GM18909 (cell line): Measurements from ENCODE around the gene ELF5.

Experiments
- ATAC-seq: cut with Tn5 transposase; IDR thresholded peaks from one replicate; pipeline ENCODE4 v1.9.1; 2021; ENCODE audit warnings: mild to moderate bottlenecking; ENCODE audit not compliant: unreplicated experiment, poor library complexity

Gene ELF5

GRCh38 chr11:34513682-34514449, at the start of gene ELF5:
TSS of gene ELF5 (minus strand) at chr11:34513794. CDS start at chr11:34505749, 8,045 bp downstream.
- no peak for ATAC-seq

- no peak for ATAC-seq
Observed at GRCh38 chr11:34562976-34563375, 49.4 kb upstream of the ELF5 start.

GRCh38 chr11:34560511-34560910, 46.9 kb upstream of the ELF5 start:
- ATAC-seq: no peak

- no peak for ATAC-seq
Observed at GRCh38 chr11:34558673-34559072, 45.1 kb upstream of the ELF5 start.

- no peak for ATAC-seq
Observed at GRCh38 chr11:34558211-34558610, 44.6 kb upstream of the ELF5 start.

GRCh38 chr11:34552270-34552669, 38.7 kb upstream of the ELF5 start:
- ATAC-seq: no peak

- no peak for ATAC-seq
Observed at GRCh38 chr11:34549271-34549670, 35.7 kb upstream of the ELF5 start.

- no peak for ATAC-seq
Observed at GRCh38 chr11:34548278-34548677, 34.7 kb upstream of the ELF5 start.

GRCh38 chr11:34546511-34547209, 33.1 kb upstream of the ELF5 start:
- no peak for ATAC-seq

- no peak for ATAC-seq
Observed at GRCh38 chr11:34542089-34542488, 28.5 kb upstream of the ELF5 start.

- no peak for ATAC-seq
Observed at GRCh38 chr11:34540870-34541269, 27.3 kb upstream of the ELF5 start.

- ATAC-seq: no peak
Observed at GRCh38 chr11:34537636-34538035, 24.0 kb upstream of the ELF5 start.

- no peak for ATAC-seq
Observed at GRCh38 chr11:34536056-34536455, 22.5 kb upstream of the ELF5 start.

- ATAC-seq: no peak
Observed at GRCh38 chr11:34534826-34535225, 21.2 kb upstream of the ELF5 start.

- ATAC-seq: no peak
Observed at GRCh38 chr11:34531663-34532062, 18.1 kb upstream of the ELF5 start.

- no peak for ATAC-seq
Observed at GRCh38 chr11:34530545-34531234, 17.1 kb upstream of the ELF5 start.

GRCh38 chr11:34529643-34530042, 16.0 kb upstream of the ELF5 start:
- no peak for ATAC-seq

- no peak for ATAC-seq
Observed at GRCh38 chr11:34528072-34528471, 14.5 kb upstream of the ELF5 start.

GRCh38 chr11:34525888-34526657, 12.5 kb upstream of the ELF5 start:
- no peak for ATAC-seq

GRCh38 chr11:34525098-34525497, 11.5 kb upstream of the ELF5 start:
- no peak for ATAC-seq

GRCh38 chr11:34524696-34525095, 11.1 kb upstream of the ELF5 start:
- ATAC-seq: no peak
